GM10266 (cell line): ENCODE measurements around the gene RPS6KL1.

ENCODE experiments used
- DNase-seq: peaks from one replicate; pipeline ENCODE4 v3.0.0; 2012; ENCODE audit errors: extremely low spot score
- CTCF ChIP-seq: IDR thresholded peaks from 2 replicates; pipeline ENCODE4 v1.5.1; 2012; ENCODE audit warnings: mild to moderate bottlenecking, low read depth; ENCODE audit not compliant: control insufficient read depth, insufficient read depth; ENCODE audit errors: missing control alignments

Gene RPS6KL1

GRCh38 chr14:74911704-74912103 is 11.4 kb downstream of the RPS6KL1 start:
- no peak for DNase-seq
- TF ChIP-seq CTCF, result no peak

GRCh38 chr14:74911221-74911620 is 11.8 kb downstream of the RPS6KL1 start:
- DNase-seq, result no peak
- TF ChIP-seq CTCF, result no peak

- DNase-seq, result no peak
- TF ChIP-seq CTCF, result no peak
Observed at GRCh38 chr14:74910556-74910955, 12.5 kb downstream of the RPS6KL1 start.

- no peak for DNase-seq
- TF ChIP-seq CTCF, result no peak
Observed at GRCh38 chr14:74909911-74910310, 13.1 kb downstream of the RPS6KL1 start.

- no peak for TF ChIP-seq CTCF
- DNase-seq, result no peak
Observed at GRCh38 chr14:74909501-74909900, 13.6 kb downstream of the RPS6KL1 start.

GRCh38 chr14:74908861-74909341 is 14.2 kb downstream of the RPS6KL1 start:
- no peak for TF ChIP-seq CTCF
- no peak for DNase-seq

- DNase-seq, result no peak
- TF ChIP-seq CTCF, result no peak
Observed at GRCh38 chr14:74907744-74908143, 15.3 kb downstream of the RPS6KL1 start.
